GM12874 (cell line): ENCODE measurements around the gene ZSCAN18.

Source experiments
- CTCF ChIP-seq: IDR thresholded peaks from 2 replicates; pipeline ENCODE4 v1.5.1; 2011; ENCODE audit warnings: low read depth, mild to moderate bottlenecking, control low read depth, low read length, moderate library complexity; ENCODE audit not compliant: insufficient read depth

The ZSCAN18 gene

GRCh38 chr19:58047672-58048071, 50.4 kb downstream of the ZSCAN18 start:
- TF ChIP-seq CTCF = no peak

- TF ChIP-seq CTCF = no peak
These were observed 51.2 kb downstream of the ZSCAN18 start for GRCh38 chr19:58046856-58047255.

- no peak for TF ChIP-seq CTCF
These were observed 52.5 kb downstream of the ZSCAN18 start for GRCh38 chr19:58045411-58046050.

- TF ChIP-seq CTCF = no peak
These were observed 53.1 kb downstream of the ZSCAN18 start for GRCh38 chr19:58044886-58045285.

- TF ChIP-seq CTCF = no peak
These were observed 53.6 kb downstream of the ZSCAN18 start for GRCh38 chr19:58044391-58044790.

GRCh38 chr19:58042495-58043340, 55.3 kb downstream of the ZSCAN18 start:
- no peak for TF ChIP-seq CTCF

GRCh38 chr19:58040751-58041525, 57.1 kb downstream of the ZSCAN18 start:
- TF ChIP-seq CTCF = no peak
